NCI-H526 treated with DMSO at 0.1 percent for 48 hours (cell line): ENCODE measurements around the gene ZBTB8A.
"Not testable (repeated sequence)": the region's sequence is repeated elsewhere in the genome, so short reads cannot be mapped to it uniquely, and the experiment has no call there.

Experiments
- DNase-seq: peaks from one replicate; lab custom pipeline; 2025; lab: John Stamatoyannopoulos, UW

Gene ZBTB8A

GRCh38 chr1:32538887-32539583 lies at the start of gene ZBTB8A:
Gene ZBTB8A, plus strand, starts transcription at chr1:32539427. Its CDS starts 53,505 bp downstream, at chr1:32592932.
- DNase-seq, result peak; percentile 55

GRCh38 chr1:32489774-32490454 lies 49.3 kb upstream of the ZBTB8A start:
- DNase-seq, result no peak

DNA sequence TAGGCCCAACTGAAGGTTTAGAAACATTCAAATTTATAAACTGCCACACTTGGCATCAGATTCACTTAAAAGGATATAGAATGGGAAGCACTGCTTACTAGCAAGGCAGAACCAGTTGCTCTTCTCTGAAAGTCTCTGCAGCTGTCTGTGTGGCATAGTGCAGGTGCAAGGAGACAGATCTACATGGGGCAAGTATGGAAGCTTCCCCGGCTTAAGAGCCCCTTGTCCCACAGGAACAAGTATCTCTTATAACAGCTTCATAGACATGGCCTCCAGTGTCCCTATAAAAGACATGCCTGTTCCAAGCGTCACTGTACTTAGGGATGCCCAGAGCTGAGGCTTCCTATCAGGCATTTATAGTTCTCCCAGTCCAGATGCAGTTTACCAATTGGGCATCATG lies 47.8 kb upstream of the ZBTB8A start:
- DNase-seq, result no peak

DNA sequence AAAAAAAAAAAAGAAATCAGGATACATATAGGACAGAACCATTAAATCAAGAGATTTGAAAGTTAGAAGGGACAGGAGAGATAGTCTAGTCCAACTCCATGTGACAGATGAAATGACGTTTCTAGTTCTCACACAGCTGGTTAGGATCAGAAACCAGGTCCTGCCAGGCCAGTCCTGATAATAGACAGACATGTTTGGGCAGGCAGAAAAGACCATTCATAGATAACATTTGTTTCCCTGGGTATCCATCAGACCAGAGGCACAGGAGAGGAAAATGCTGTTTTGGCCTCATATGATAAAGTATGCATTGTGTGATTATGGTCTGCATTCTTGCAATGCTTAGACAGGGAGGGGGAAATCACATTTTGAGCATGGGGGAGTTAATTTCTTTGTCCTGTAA lies 45.0 kb upstream of the ZBTB8A start:
- peak; percentile 15 for DNase-seq

DNA sequence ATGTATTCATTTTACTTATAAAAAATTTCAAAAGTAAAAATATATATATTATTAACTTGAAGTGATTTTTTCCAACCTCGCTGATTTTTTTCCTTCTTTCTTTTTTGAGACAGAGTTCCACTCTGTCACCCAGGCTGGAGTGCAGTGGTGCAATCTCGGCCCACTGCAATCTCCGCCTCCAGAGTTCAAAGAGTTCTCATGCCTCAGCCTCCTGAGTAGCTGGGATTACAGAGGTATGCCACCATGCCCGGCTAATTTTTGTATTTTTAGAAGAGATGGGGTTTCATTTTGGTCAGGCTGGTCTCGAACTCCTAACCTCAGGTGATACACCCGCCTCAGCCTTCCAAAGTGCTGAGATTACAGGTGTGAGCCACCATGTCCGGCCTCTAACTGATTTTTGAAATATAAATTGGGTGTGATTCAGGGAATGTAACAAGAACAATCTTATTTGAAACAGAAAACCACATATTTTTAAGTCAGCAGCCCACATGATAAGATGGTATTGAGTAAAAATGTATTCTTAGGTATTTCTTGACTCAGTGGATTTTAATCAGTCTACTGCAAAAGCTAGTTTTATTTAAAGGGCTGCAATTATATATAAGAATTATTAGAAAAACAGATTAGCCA lies 44.4 kb upstream of the ZBTB8A start:
- DNase-seq, result no peak

- no peak for DNase-seq
Observed at GRCh38 chr1:32496127-32496526, 43.1 kb upstream of the ZBTB8A start.

GRCh38 chr1:32498751-32499150 lies 40.5 kb upstream of the ZBTB8A start:
- no peak for DNase-seq

DNA sequence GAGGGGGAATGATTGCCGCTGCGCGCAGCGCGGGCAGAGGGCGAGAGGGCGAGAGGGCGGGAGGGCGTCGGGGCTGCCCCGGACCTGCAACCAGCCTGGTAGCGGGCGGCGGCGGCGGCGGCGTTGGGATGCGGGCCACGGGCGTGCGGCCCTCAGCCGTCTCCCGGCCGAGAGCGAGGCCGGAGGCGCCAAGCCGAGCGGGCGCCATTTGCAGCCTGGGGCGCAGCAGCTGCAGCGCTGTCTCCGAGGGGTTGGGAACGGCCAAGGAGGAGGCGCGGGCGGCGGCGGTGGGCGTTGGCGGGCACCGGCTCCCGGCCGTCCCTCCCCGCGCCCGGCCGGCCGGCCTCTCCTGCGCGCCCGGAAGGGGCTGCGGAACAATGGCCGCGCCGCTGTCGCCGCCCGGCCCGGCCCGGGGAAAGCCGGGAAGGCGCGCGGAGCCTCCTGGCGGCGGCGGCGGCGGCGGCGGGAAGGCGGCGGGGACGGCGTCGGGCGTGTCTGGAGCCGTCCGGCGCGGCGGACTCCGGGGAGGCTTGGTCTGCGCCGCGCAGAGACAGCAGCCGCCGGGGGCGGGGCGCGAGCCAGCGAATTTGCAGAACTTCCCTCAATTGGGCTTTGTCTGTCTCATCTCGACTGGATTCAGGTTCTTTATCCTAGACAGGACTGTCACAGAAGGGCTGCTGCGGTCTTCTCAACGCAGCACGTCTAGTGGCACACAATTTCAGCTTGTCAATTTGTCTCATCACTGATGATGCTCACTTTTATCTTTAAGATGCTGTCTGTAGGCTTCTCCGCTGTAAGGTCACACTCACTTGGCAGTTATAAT lies 38.6 kb upstream of the ZBTB8A start:
- DNase-seq, result peak; percentile 60

DNA sequence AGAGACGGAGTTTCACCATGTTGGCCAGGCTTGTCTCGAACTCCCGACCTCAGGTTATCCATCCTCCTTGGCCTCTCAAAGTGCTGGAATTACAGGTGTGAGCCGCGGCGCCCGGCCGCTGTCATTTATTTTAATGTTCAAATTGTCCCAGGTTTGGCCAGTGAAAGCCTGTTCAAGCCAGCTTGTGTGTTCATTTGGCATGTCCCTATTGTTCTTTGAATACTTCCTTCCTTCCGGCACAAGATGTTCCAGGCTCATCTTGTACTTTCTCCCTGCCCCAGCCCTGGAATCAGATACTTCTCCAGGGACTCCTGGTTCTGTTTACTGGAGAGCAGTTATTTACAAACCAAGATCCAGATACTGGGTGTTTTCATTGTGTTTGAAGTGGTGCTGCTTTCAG lies 37.4 kb upstream of the ZBTB8A start:
- no peak for DNase-seq

GRCh38 chr1:32503153-32503552 lies 36.1 kb upstream of the ZBTB8A start:
- no peak for DNase-seq

- no peak for DNase-seq
Observed at GRCh38 chr1:32507021-32507420, 32.2 kb upstream of the ZBTB8A start.

DNA sequence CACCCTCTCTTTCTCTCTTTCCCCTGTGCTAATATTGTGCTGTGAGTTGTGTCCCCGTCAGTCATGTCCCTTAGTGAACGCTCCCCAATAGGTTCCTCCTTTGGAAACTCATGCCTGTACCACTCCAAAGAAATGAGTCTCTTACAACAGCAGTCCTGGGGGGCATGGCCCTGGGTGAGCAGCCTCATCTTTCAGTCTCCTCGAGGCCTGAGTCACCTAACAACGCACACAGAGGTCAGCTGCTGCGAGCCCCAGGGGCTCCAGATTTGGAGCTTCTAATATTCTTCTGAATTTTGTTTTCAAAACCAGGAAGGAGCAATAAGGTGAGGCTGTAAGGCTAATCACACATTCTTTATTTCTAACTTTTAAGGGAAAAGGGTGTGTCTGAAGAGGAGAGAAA lies 30.5 kb upstream of the ZBTB8A start:
- no peak for DNase-seq

DNA sequence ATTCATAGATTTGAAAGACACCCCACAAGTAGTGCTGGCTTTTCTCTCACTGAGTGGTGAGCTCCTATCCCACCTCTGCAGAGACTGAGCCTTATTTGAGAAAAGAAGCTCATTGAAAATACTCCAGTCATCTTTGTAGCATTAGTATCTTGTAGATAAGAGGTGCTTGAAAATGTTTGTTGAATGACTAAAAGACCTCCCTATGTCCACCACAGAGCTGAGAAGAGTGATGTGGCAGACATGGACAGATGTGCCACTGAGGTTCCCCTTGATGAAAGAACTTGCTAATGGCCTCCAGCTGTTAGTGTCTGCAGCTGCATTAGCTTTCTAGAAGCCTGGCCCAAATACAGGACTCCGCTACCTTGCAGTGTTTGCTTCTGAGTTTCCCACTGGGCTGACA lies 29.3 kb upstream of the ZBTB8A start:
- DNase-seq, result no peak

- no peak for DNase-seq
Observed at GRCh38 chr1:32516402-32516801, 22.8 kb upstream of the ZBTB8A start.

GRCh38 chr1:32518976-32519375 lies 20.3 kb upstream of the ZBTB8A start:
- DNase-seq, result no peak

- no peak for DNase-seq
Observed at GRCh38 chr1:32521165-32521564, 18.1 kb upstream of the ZBTB8A start.

GRCh38 chr1:32525053-32525452 lies 14.2 kb upstream of the ZBTB8A start:
- no peak for DNase-seq

GRCh38 chr1:32525661-32526444 lies 13.4 kb upstream of the ZBTB8A start:
- no peak for DNase-seq

- DNase-seq, result not testable (repeated sequence)
Observed at GRCh38 chr1:32528550-32528949, 10.7 kb upstream of the ZBTB8A start.

DNA sequence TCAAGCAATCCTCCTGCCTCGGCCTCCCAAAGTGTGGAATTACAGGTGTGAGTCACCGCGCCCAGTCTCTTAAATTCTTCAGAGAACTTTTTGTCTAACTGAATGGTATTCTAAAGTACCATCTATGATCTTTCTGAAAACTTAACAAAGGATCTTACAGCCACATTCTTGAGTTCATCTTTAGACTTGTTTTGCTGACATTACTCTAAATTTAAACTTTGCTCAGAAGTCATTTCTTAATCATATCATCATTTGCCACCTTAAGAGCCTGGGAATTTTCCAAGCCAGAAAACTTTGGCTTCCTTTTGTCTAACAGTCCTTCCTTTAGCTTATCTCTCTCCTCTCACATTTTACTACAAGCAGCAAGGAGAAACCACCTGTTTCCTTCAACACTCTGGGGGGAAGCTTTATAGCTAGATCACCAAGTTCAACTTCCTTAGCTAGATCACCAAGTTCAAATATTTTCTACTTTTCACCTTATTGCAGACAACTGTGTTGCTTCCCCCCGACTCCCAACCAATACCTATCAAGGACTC lies 5.4 kb upstream of the ZBTB8A start:
- DNase-seq, result no peak

DNA sequence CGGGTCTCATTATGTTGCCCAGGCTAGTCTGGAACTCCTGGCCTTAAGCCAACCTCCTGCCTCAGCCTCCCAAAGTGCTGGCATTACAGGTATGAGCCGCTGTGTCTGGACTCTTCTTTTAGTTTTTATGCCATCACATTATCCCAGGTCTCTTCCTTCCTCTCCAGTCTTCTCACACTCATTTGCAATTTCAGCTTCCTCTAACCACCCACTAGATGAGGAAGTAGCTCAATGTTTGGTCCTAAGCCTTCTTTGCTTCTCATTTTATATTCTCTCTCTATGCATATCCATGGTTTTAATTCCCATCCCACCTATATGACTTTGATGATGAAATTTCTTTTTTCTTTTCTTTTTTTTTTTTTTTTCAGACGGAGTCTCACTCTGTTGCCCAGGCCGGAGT lies 3.1 kb upstream of the ZBTB8A start:
- DNase-seq, result no peak
